Effector CD4-positive, alpha-beta T cell (primary cell): ENCODE data around the gene ARHGEF37.

Source experiments
- DNase-seq: peaks from one replicate; pipeline ENCODE4 v3.0.0-alpha.2; 2020

ARHGEF37 gene

DNA sequence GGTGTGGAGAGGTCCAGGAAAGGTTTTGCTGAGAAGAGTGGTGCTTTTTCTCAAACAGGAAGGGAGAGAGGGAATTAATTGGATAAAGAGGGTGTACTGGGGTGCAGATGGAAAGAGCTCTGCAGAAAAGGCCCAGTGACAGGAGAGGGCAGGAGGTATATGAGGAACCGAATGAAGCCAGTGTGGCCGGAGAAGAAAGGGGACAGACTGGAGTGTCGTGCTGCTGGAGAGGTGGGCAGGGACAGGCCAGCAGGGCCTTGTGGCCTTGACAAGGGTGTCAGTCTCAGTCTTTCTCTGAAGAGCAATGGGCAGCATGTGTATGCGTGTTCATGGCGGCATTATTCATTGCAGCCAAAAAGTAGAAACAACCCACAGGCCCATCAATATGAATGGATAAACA lies 48.1 kb downstream of the ARHGEF37 start:
- no peak for DNase-seq

- no peak for DNase-seq
Measured at GRCh38 chr5:149630337-149630736, 49.0 kb downstream of the ARHGEF37 start.

- DNase-seq, result no peak
Measured at GRCh38 chr5:149631506-149631905, 50.2 kb downstream of the ARHGEF37 start.

GRCh38 chr5:149632311-149633251 lies 51.3 kb downstream of the ARHGEF37 start:
- no peak for DNase-seq

- no peak for DNase-seq
Measured at GRCh38 chr5:149633476-149634350, 52.4 kb downstream of the ARHGEF37 start.

DNA sequence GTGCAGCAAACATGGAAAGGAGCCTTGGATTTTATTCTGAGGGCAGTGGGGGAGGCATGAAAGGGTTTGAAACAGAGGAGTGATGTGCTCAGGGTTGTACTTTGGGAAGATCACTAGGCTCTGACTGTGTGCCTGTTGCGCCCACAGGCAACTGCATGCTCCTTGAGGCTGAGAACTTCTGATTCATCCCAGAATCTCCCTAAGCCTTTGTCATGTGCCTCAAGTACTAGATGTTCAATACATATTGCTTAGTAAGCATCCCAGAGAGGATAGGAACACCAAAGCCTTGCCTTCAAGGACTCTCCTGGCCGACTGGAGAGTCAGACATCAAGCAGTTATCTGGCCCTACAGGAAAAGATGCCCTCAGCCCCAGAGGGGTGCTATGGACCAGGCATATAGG lies 54.1 kb downstream of the ARHGEF37 start:
- DNase-seq, result no peak

DNA sequence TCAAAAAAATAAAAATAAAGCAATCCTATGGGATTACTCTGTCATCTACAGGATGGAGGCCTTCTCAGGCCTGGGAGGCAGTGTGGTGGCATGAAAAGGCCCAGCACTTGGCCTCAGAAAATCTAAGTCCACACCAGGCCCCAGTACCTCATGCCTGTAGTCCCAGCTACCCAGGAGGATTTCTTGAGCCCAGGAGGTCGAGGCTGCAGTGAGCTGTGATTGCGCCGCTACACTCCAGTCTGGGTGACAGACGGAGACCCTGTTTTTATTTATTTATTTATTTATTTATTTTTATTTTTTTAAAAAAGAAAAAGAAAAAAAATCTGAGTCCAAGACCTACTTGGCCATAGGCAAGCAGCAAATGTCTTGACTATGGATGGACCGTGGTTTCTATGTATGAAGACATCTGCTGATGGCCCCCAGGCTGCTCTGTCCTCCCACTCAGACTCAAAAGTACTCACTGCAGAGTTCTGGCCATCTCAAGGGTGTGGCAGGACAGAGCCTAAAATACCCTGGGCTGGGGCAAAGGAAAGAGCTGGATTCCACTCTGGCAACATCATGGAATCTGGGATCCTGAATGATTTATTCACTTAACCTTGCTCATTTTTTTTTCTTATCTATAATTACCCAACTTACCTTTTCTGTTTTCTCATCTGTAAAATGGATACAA lies 55.0 kb downstream of the ARHGEF37 start:
- no peak for DNase-seq

DNA sequence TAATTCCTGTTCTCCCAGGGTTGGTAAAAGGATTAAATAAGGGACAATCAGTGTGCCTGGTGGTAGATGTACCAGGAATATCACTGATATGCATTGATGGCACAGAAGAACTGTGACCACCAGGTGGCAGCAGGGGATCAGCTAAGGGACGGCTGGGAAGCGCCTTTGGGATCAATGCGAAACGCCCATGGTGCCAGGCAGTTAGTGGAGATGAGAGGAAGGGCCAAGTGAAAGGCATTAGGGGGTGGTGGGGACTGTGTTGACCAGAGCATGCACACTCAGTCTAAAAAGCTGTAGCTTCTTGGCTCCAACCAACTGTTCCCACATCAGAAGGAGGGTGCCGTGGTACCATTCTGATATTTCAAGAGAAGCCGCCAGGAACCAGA lies 55.6 kb downstream of the ARHGEF37 start:
- no peak for DNase-seq

GRCh38 chr5:149638136-149638535 lies 56.8 kb downstream of the ARHGEF37 start:
- no peak for DNase-seq

DNA sequence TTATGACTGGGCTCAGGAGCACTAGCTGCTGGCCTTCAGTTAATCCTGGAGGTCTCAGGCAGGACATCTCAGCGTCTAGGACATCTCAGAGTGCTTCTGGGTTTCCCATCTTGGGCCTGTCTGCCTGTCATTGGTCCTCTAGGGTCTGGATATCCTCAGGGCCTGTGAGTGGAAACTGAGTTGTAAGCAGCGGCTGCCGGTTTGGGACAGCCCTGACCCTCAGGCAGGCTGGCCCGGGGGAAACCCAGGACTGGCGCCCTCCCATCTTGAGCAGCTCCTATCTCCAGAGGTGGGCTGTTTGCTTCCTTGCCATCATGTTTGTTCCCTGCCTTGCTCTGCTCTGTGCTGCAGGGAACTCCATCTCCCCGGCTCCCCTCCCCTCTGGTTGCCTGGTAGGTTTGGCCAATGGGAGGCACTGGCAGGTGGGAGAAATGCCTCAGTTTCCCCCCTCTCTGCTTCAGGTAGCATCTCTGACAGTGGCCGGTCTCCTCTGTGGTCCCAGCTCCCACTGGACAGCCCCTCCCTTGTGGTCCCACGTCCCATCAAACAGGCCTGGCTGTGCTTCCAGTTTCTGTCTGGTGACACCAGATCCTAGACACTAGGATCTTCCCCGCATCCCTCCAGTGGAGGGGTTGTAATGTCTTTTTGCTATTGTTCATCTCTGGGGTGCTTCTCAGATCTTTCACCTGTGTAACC lies 57.4 kb downstream of the ARHGEF37 start:
- no peak for DNase-seq

DNA sequence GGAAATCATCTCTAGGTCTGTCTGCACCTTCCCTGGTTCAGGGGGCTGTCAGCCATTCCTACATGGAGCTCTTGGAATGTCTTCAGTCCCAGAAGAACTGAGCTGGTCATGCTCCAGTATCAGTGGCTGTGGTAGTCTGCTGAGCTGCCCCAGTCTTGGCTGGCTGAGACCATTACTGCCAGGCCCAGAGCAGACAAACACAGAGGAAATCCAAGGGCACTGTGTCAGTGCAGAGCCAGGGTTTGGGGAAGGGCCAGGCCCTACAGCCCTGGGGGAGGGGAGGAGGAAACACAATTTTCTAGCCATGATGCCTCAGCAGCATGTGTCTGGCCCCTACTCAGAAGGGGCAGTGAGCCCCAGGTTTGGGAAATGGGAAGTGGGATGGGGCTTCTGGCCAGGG lies 58.4 kb downstream of the ARHGEF37 start:
- DNase-seq, result no peak

DNA sequence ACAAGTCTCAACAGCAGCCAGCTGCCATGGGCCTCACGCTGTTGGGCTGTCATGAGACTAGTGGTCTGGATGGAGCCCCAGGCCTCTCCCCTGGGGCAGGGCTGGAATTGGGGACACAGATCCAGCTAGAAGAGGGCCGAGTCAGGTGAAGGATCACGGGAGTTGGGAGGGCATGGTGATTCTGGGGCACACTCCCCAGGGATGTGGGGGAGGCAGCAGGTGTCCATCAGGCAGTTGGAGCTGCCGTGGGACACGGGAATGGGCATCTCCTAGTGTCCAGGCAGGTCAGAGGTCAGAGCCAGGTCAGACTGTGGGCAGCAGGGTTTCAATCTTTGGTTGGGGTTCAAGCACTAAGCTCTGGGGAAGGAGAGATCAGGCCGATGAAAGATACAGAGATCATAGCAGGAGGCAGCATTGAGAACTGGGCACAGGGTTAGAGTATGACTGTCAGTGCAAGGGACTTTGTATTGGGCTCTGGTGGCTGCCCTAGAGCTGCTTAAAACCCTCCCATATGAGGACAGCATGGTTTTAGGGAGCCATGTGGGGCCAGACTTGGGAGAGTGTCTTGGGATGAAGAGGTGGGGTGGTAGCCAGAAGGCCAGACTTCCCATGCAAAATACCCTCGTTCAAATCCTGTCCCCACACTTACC lies 59.2 kb downstream of the ARHGEF37 start:
- no peak for DNase-seq

DNA sequence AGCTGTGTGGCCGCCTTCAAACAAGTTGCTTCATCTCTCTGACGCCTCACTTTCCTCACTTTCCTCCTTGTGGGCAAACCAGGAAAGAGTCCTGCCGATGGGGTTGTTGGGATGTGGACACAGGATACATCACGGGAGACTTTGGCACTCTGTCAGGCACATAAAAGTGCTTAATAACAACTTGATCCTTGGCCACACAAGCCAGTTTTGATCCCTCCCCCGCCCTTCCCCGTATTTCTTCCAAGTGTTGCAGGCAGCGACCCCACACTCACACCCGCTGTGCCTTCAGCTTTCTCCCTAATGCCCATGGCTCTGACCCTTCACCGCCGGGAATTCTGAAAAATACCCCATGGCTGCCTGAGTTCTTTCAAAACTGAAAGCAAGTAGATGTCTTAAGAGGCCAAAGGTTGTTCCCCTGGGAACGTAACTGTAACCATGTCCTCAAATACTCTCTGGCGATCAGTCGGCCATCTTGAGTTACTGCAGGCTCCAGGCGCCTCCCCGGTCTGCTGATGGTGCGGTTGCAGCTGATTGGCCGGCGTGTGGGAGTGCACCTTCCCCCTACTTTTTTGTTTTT lies 59.8 kb downstream of the ARHGEF37 start:
- DNase-seq, result no peak

GRCh38 chr5:149641600-149641999 lies 60.3 kb downstream of the ARHGEF37 start:
- DNase-seq, result no peak

DNA sequence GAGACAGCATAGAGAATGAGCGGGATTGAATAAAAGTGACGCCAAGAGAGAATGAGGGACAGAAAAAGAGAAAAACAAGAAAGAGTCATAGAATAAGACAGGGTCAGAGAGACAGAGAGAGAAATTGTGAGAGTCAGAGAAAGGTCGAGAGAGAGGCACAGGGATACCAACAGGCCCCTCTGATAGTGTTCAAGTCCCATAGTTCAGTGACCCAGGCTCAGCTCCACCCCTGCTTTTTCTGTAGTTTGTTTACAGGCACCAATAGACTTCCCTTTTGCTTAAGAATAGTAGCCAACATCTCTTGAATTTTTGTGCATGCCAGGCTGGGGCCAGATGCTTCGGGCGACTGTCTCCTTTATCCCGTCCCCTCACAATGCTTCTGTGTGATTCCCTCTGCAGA lies 62.5 kb downstream of the ARHGEF37 start:
- no peak for DNase-seq

DNA sequence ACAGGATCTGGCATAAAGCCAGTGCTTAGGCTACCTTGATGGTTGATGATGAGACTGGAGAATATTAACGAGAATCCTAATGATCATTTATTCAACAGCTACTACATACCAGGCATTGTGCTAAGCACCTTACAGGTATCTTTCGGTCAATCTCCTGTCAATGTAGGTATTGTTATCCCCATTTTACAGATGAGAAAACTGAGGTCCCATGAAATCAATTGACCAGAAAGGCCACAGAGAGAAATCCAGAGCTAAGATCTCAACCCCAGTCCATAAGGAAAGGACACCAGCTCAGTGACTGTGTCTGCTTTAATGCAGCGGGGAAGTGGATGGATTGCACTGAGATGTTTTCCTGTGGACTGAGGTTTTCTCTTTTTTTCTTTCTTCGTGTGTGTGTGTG lies 63.3 kb downstream of the ARHGEF37 start:
- no peak for DNase-seq

GRCh38 chr5:149645236-149645635 lies 63.9 kb downstream of the ARHGEF37 start:
- DNase-seq, result no peak

GRCh38 chr5:149645725-149646124 lies 64.4 kb downstream of the ARHGEF37 start:
- DNase-seq, result no peak

GRCh38 chr5:149646564-149646963 lies 65.3 kb downstream of the ARHGEF37 start:
- DNase-seq, result no peak

- DNase-seq, result no peak
Measured at GRCh38 chr5:149647334-149647733, 66.0 kb downstream of the ARHGEF37 start.
